Brain microvascular endothelial cell (primary cell): ENCODE data around the gene CACNB2.

Experiments used
- DNase-seq: peaks from one replicate; pipeline ENCODE4 v3.0.0-alpha.2; 2020
- H3K27ac ChIP-seq: fragments of 250-450 bp; sonication (Bioruptor Pico); 2 replicates; pipeline ENCODE4 v1.5.1; 2020; ENCODE audit warnings: mild to moderate bottlenecking, moderate library complexity
- H3K27me3 ChIP-seq: fragments of 250-450 bp; sonication (Bioruptor Pico); replicated peaks from 2 replicates; pipeline ENCODE4 v1.5.1; 2020; ENCODE audit warnings: mild to moderate bottlenecking
- H3K36me3 ChIP-seq: fragments of 250-450 bp; sonication (Bioruptor Pico); replicated peaks from 2 replicates; pipeline ENCODE4 v1.5.1; 2020; ENCODE audit warnings: mild to moderate bottlenecking
- H3K4me3 ChIP-seq: 2 replicates; pipeline ENCODE4 v1.5.1; 2011; ENCODE audit warnings: low read depth, mild to moderate bottlenecking, control low read depth, low read length, moderate library complexity
- CTCF ChIP-seq: IDR thresholded peaks from 2 replicates; pipeline ENCODE4 v1.5.1; 2011; ENCODE audit warnings: low read depth, mild to moderate bottlenecking, moderate library complexity, low read length, control low read depth, inconsistent platforms; ENCODE audit errors: missing control alignments
- in situ Hi-C: cut with HindIII; loops from 2 replicates; pipeline ENCODE4 v1.10.0; 2017; ENCODE audit warnings: low sequenced_read_pairs, low pct_ligation_motif_present

CACNB2 gene

GRCh38 chr10:18332048-18332447, 191.8 kb downstream of the CACNB2 start:
- H3K27me3 ChIP-seq = no peaks in the 10 kb centered on the region
- no peak overlapping the region for H3K27ac ChIP-seq
- no peak for DNase-seq
- no peaks in the 10 kb centered on the region for H3K36me3 ChIP-seq
- in situ Hi-C loops = no loop called here
- no peak overlapping the region for H3K4me3 ChIP-seq
- no peak for TF ChIP-seq CTCF

GRCh38 chr10:18332484-18332883, 192.3 kb downstream of the CACNB2 start:
- in situ Hi-C loops = no loop called here
- no peak for TF ChIP-seq CTCF
- no peaks in the 10 kb centered on the region for H3K36me3 ChIP-seq
- H3K27me3 ChIP-seq = no peaks in the 10 kb centered on the region
- H3K4me3 ChIP-seq = no peak overlapping the region
- DNase-seq = no peak
- H3K27ac ChIP-seq = no peak overlapping the region

- no peaks in the 10 kb centered on the region for H3K36me3 ChIP-seq
- no peak overlapping the region for H3K4me3 ChIP-seq
- DNase-seq = no peak
- no peaks in the 10 kb centered on the region for H3K27me3 ChIP-seq
- H3K27ac ChIP-seq = no peak overlapping the region
- TF ChIP-seq CTCF = no peak
- in situ Hi-C loops = no loop called here
These were observed 193.4 kb downstream of the CACNB2 start for GRCh38 chr10:18333621-18334020.

GRCh38 chr10:18334116-18334867, 194.1 kb downstream of the CACNB2 start:
- Histone ChIP-seq H3K27ac (no peak overlapping the region), H3K27me3 (no peaks in the 10 kb centered on the region), H3K36me3 (no peaks in the 10 kb centered on the region), H3K4me3 (no peak overlapping the region)
- no peak for TF ChIP-seq CTCF
- DNase-seq = no peak
- in situ Hi-C loops = no loop called here

- Histone ChIP-seq H3K36me3 (no peaks in the 10 kb centered on the region), H3K27me3 (no peaks in the 10 kb centered on the region), H3K27ac (no peak overlapping the region), H3K4me3 (peak overlapping the region; percentile 31)
- in situ Hi-C loops = no loop called here
- no peak for TF ChIP-seq CTCF
- peak; percentile 31 for DNase-seq
These were observed 200.3 kb downstream of the CACNB2 start for GRCh38 chr10:18340496-18341051.
